Transverse colon (tissue), 4 donors: Measurements from ENCODE around the gene PRKCQ. TPM values are rescaled to one million over a fixed set of nuclear protein-coding genes. Genes with fewer than 3 reads are reported as not detected.

Source experiments
- DNase-seq: peaks from one replicate; pipeline ENCODE4 v3.0.0-alpha.2; 2019
- H3K27ac ChIP-seq, 4 donors: fragments of 200-600 bp; sonication (generic); 2 replicates each; pipeline ENCODE4 v1.5.1; 2016 to 2018; ENCODE audit warnings: inconsistent platforms in 4 of 4
- H3K27me3 ChIP-seq: fragments of 200-600 bp; sonication (generic); 2 replicates; pipeline ENCODE4 v1.5.1; 2017; ENCODE audit warnings: inconsistent platforms
- H3K36me3 ChIP-seq, 4 donors: fragments of 200-600 bp; sonication (generic); 2 replicates each; pipeline ENCODE4 v1.5.1; 2017 to 2019; ENCODE audit warnings: inconsistent platforms in 4 of 4
- H3K4me1 ChIP-seq, 4 donors: fragments of 200-600 bp; sonication (generic); 2 replicates each; pipeline ENCODE4 v1.5.1; 2017 to 2020; ENCODE audit warnings: inconsistent platforms in 4 of 4
- H3K4me3 ChIP-seq, 4 donors: fragments of 200-600 bp; sonication (generic); 1 replicate in 1 of 4; 2 replicates in 3 of 4; pipeline versions ENCODE4 v1.5.1 to v1.6.1; 2017 to 2019; ENCODE audit warnings: inconsistent platforms in 4 of 4
- H3K9me3 ChIP-seq, 2 donors: fragments of 200-600 bp; sonication (generic); 2 replicates each; pipeline ENCODE4 v1.5.1; 2017 to 2019; ENCODE audit warnings: inconsistent platforms in 2 of 2
- CTCF ChIP-seq, 5 experiments: fragments of 200-600 bp in 3 of 5; fragments of 450-650 bp in 2 of 5; sonication (generic) in 3 of 5; IDR thresholded peaks; 1 replicate in 2 of 5; 2 replicates in 3 of 5; pipeline ENCODE4 v1.5.1; 2016 to 2017; ENCODE audit warnings: antibody characterized with exemption in 5 of 5, inconsistent platforms in 3 of 5, mild to moderate bottlenecking in 2 of 5, moderate library complexity in 1 of 5
- EP300 ChIP-seq: sonication (generic); formaldehyde crosslinking; IDR thresholded peaks from one replicate; pipeline ENCODE4 v1.6.1; 2017; ENCODE audit warnings: antibody characterized with exemption, low read depth
- POLR2A ChIP-seq: fragments of 450-650 bp; IDR thresholded peaks from one replicate; pipeline ENCODE4 v1.6.1; 2016; ENCODE audit warnings: antibody characterized with exemption, mild to moderate bottlenecking, moderate library complexity
- POLR2AphosphoS5 ChIP-seq, 3 donors: sonication (generic); formaldehyde crosslinking; IDR thresholded peaks; one replicate each; pipeline ENCODE4 v1.6.1; 2016; ENCODE audit warnings: antibody characterized with exemption in 3 of 3
- WGBS, 2 donors: methylation state at CpG; one replicate each; pipeline ENCODE4 v1.1.5; 2018; ENCODE audit warnings: low coverage in 1 of 2; 5-methylcytosine and 5-hydroxymethylcytosine counted together
- in situ Hi-C, 4 donors: fragments of 200-750 bp; cut with MboI; loops; one replicate each; pipeline versions ENCODE4 v1.15.0 to v1.15.1; 2017; ENCODE audit warnings: low sequenced_read_pairs in 3 of 4, low pct_ligation_motif_present in 1 of 4, low pct_unique_long_range_greater_than_20kb in 1 of 4
- intact Hi-C: fragments of 100-400 bp; cut with DNase I; formaldehyde crosslinking; loops from one replicate; pipeline ENCODE4 v1.15.1; 2023; ENCODE audit warnings: low total_unique reads
- total RNA-seq, 4 donors: library from RNA; depleted of rRNA; stranded (reverse); fragments of >200 nt; gene quantifications; one replicate each; pipeline ENCODE4 v1.1.0, GENCODE V29; 2016

PRKCQ gene
- total RNA-seq, 4 donors from 2014 or later: 0.60 to 2.7 (median 1.2) TPM

- no peak overlapping the region for H3K27ac ChIP-seq
- H3K27me3 ChIP-seq: no peaks in the 10 kb centered on the region
- TF ChIP-seq POLR2A (no peak), CTCF (IDR thresholded peaks at IDR 0.05) (no peak), POLR2AphosphoS5 (IDR thresholded peaks at IDR 0.05) (no peak), EP300 (no peak)
- WGBS, 2 donors: 74 to 75% methylated on average over 2 of the region's 2 CpGs
- no peaks in the 10 kb centered on the region for H3K9me3 ChIP-seq
- in situ Hi-C loops (no loop called here), intact Hi-C loops (no loop called here)
- no peaks in the 10 kb centered on the region for H3K4me1 ChIP-seq
- DNase-seq: no peak
- no peaks in the 10 kb centered on the region for H3K36me3 ChIP-seq
- no peak overlapping the region for H3K4me3 ChIP-seq
Measured at GRCh38 chr10:6607778-6608177, 27.7 kb upstream of the PRKCQ start.

- in situ Hi-C loops: no loop called here
- H3K4me1 ChIP-seq: no peaks in the 10 kb centered on the region
- no peaks in the 10 kb centered on the region for H3K36me3 ChIP-seq
- H3K27ac ChIP-seq: no peak overlapping the region
- no peak for DNase-seq
- H3K27me3 ChIP-seq: no peaks in the 10 kb centered on the region
- TF ChIP-seq EP300 (no peak), CTCF (IDR thresholded peaks at IDR 0.05) (no peak), POLR2AphosphoS5 (IDR thresholded peaks at IDR 0.05) (no peak)
- intact Hi-C loops: no loop called here
- 82% methylated on average over 3 of the region's 3 CpGs; no CpG with 5 or more reads in 1 of the 2 donors for WGBS, 2 donors
- no peak overlapping the region for H3K4me3 ChIP-seq
- H3K9me3 ChIP-seq: no peaks in the 10 kb centered on the region
Measured at GRCh38 chr10:6607182-6607581, 27.1 kb upstream of the PRKCQ start.

- Histone ChIP-seq H3K4me1 (no peaks in the 10 kb centered on the region), H3K36me3 (no peaks in the 10 kb centered on the region), H3K27ac (no peak overlapping the region), H3K9me3 (no peaks in the 10 kb centered on the region), H3K4me3 (no peak overlapping the region), H3K27me3 (no peaks in the 10 kb centered on the region)
- no peak for TF ChIP-seq POLR2A
- no peak for TF ChIP-seq POLR2AphosphoS5 (IDR thresholded peaks at IDR 0.05)
- no peak for TF ChIP-seq EP300
- no peak for TF ChIP-seq CTCF (IDR thresholded peaks at IDR 0.05)
- 61 to 72% methylated on average over 3 to 15 of the region's 15 CpGs for WGBS, 2 donors
- no peak for DNase-seq
- intact Hi-C loops: no loop called here
- in situ Hi-C loops: no loop called here
Measured at GRCh38 chr10:6603142-6604125, 23.4 kb upstream of the PRKCQ start.

GRCh38 chr10:6602700-6603084 lies 22.6 kb upstream of the PRKCQ start:
- Histone ChIP-seq H3K36me3 (no peaks in the 10 kb centered on the region), H3K4me1 (no peaks in the 10 kb centered on the region), H3K9me3 (no peaks in the 10 kb centered on the region), H3K27ac (no peak overlapping the region), H3K4me3 (no peak overlapping the region), H3K27me3 (no peaks in the 10 kb centered on the region)
- TF ChIP-seq CTCF (IDR thresholded peaks at IDR 0.05) (no peak), POLR2AphosphoS5 (IDR thresholded peaks at IDR 0.05) (no peak), EP300 (no peak), POLR2A (no peak)
- no peak for DNase-seq
- in situ Hi-C loops: no loop called here
- 72 to 78% methylated on average over 1 of the region's 1 CpG for WGBS, 2 donors
- intact Hi-C loops: no loop called here
